IPS DF 4.7 (cell line): ENCODE data around the gene RARG.
A peak's percentile ranks its signal among the peaks of the same experiment; 100 is the strongest.

Source experiments
- DNase-seq: peaks from one replicate; pipeline ENCODE4 v3.0.0-alpha.2; 2013; ENCODE audit warnings: low spot score; ENCODE audit errors: extremely low read depth

RARG gene

DNA sequence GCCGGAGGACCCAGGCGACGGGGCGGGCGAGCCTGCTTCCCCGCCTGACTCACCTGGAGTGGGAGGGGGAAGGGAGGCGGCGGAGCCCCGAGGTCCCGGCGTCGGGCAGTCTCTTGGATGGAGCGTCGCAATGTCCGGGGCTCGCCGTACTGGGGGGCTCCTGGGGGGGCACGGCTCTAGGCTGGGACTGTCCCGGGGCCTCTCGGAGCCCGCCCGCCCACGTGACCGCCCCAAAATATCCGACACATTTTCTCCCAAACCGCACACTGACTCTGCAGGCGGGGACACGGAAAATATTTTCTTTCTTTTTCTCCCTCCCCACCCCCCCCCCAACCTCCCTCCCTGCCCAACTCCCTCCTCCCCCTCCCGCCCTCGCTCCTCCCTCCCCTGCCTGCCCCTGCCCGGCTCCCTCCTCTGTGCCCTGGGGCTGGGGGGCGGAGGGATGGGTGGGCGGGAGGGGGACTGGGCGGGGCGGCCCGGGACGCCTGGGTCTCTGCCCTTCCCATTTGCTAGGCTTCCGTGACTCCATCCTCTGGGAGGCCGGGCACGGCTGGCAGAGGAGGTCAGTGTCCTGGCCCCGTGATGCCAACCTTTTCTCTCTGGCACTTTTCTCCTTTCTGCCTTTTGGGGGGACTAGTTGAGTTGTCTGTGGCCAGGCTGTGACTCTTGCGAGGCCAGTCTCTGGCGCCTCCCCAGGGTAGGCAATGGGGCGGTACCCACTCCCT, at the start of gene RARG:
TSS of gene RARG (minus strand) at position 289 of the 725 bp plus-strand sequence. CDS start 4,664 bp downstream, outside the sequence.
- no peak for DNase-seq

DNA sequence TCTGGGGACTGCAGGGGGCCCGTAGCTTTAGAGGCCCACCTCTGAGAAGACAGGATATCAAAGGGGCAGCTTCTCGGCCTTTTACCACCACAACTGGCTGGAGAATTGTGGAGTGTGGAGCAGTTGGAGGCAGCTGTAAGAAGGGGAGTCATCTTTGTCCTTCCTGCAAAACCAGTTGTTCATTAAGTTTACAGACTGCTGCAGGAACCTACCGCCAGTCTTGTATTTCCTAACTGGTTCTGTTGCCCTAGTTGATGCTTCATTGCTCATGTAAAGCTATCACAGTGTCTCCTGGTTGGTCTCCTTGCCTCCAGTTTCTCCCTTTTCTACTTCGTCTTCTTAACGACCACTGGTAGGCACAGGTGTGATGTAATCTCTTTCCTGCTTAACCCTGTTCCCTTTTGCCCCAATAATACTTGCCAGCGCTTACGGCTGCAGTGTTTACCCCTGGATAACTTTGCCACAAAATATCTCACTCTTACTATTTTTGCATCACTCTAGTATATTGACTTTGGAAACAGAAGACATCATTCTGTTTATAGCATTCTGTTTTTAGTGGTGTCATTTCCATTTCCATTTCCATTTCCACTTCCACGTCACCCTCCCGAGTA, 48.0 kb upstream of the RARG start:
- no peak for DNase-seq

DNA sequence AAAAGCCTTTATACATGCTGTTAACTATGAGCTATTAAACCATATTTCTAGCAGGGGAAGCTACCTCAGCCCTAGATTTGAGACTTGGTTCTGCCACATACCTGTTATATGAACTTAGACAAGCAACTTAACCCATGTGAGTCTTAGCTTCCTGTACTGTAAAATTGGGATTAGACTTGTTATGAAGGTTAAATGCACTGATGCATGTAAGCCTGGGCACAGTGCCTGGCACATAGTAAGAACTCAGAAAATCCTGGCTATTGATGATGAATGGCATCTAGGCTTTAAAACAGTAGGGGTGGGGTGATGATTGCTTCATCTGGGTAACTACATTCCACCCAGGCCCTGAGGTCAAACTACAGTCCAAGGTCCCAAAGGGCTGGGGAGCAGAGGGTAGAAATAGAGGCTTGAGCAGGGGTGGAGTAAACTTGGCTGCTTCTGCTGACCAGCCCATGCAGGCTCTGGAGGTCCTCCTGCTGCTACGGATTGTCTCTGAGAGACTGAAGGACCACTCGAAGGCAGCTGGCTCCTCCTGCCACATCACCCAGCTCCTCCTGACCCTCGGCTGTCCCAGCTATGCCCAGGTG, 47.4 kb upstream of the RARG start:
- DNase-seq, result no peak

DNA sequence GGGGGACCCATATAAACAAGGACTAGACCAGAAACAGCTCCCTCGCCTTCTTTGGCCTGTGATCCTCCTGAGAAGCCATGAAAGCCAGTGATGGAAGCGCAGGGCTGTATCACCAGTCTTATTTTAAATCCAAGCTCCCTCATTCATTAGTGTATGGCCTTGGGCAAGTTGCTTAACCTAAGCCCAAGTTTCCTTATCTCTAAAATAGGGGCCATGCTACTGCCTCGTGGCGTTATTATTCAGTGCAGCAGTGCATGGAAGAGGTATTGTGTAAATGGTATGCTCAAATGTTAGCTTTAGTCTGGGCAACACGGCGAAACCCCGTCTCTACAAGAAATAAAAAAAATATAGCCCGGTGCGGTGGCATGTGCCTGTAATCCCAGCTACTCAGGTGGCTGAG, 46.0 kb upstream of the RARG start:
- no peak for DNase-seq

DNA sequence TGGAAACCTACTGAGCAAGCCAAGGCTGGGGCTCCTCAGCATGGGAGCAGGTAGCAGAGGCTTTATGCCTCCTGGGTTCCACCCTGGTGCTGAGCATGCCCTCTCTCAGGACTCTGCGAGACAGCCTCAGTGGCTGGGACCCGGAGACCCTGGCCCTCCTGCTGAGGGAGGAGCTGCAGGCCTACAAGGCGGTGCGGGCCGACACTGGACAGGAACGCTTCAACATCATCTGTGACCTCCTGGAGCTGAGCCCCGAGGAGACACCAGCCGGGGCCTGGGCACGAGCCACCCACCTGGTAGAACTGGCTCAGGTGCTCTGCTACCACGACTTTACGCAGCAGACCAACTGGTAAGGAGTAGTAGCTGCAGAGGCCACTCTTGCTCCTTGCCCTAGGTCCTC, 44.5 kb upstream of the RARG start:
- no peak for DNase-seq

GRCh38 chr12:53274445-53274844, 42.4 kb upstream of the RARG start:
- no peak for DNase-seq

- no peak for DNase-seq
These were observed 36.9 kb upstream of the RARG start for GRCh38 chr12:53268630-53269562.

DNA sequence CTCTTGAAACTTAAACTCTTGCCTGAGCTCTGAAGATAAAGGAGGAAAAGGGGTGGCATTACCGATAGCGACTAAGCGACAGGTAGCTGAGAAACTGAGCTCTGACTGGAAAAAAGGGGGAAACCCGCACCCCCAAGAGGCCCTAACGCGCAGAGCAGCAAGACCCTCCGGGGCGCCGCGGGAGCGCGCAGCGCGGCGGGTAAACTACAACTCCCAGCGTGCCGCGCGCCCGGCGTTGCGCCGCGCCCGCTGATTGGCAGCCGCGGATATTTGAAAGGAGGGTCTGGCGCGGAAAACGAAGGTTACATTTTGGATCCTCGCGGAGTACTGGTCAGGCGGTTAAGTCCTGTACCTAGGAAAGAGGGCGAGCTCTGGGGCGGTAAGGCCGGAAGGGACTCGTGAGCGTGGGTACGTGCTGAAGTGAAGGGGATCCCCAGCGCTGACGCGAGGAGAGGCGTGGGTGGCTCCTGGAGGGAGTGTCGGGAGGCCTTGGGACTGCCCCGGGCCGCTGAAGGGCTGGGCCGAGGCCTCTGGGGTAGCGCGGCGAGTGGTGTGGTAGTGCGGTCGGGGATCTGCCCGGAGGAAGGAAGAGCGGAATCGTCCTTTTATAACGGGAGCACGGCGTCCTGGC, 36.1 kb upstream of the RARG start, which contains the start of gene ESPL1:
TSS of gene ESPL1 (plus strand) at position 301 of the 631 bp plus-strand sequence. CDS start 468 bp downstream, outside the sequence.
- peak; percentile 75 for DNase-seq

GRCh38 chr12:53267306-53267998, 35.4 kb upstream of the RARG start:
- no peak for DNase-seq

- no peak for DNase-seq
These were observed 33.8 kb upstream of the RARG start for GRCh38 chr12:53265783-53266182.

- no peak for DNase-seq
These were observed 27.9 kb upstream of the RARG start for GRCh38 chr12:53259891-53260290.

GRCh38 chr12:53258541-53259539, 26.8 kb upstream of the RARG start:
- no peak for DNase-seq

DNA sequence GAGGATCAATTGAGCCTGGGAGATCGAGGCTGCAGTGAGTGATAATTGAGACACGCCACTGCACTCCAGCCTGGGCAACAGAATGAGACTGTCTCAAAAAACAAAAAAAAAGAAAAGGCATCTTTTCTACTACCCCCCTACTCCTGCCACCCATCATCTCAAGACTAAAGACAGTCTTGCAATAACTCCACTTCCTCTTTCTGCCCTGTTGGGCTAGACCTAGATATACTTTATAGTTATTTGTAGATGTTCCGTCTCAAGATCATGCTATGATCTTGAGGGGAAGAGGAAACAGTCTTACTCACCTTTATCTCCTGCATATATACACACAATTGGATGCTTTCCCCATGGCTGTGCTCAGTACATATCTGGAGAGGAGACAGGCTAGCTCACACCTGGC, 24.0 kb upstream of the RARG start:
- DNase-seq, result no peak

DNA sequence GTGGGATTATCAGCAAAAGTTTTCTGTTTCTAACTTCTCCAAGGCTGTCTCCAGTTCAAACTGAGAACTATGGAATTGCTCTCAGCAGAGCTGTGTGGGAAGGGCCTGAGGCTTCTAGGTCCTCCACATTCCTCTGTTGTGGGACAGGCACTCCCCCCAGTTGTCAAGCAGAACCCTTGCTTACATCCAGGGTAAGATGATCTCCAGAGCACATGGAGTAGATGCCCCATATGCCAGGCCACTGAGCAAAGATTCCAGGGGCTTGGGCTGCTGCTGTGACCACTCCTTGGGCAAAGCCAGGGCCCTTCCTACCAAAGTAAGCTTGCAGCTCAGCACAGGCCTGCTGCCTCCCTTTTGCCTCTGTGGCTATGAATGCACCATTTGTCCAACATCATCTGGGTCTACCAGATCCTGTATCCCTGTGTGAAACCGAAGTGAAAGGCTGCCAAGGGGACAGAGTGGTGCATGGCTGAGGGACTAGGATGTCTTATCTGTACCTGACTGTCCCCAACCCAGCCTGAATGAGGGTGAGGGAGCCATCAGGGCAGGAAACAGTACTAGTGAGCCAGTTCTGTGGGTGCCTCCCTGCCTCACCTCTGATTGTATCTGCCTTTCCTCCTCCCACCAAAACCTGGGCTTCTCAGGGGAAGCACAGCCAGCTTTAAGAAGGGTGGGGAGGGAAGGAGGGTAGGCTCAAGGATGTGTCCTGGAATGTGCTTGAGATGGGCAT, 23.0 kb upstream of the RARG start:
- DNase-seq, result no peak

GRCh38 chr12:53253298-53253697, 21.3 kb upstream of the RARG start:
- DNase-seq, result no peak

DNA sequence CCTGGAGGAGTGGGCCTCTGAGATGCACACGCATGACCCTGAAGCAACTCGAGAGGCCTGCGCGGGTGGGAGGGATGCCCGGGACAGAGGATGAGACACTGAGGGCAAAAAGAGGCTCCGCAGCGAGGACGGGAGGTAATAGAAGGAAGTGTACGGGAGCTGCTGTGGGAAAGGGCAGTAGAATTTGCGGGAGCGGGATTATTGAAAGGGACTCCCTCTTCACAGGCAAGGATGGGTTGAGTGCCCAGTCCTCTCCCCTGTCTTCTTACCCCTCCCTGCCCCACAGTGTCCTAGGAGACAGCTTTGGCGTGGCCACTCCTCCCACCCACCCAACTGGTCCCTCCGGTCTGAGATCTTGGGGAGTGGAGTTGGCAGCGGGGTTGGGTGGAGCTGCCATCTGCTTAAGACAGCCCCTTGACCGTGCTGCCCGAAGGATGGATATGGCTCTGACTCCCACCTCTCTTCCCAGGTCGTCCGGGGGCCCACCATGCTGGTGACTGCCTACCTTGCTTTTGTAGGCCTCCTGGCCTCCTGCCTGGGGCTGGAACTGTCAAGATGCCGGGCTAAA, 20.4 kb upstream of the RARG start:
- no peak for DNase-seq

DNA sequence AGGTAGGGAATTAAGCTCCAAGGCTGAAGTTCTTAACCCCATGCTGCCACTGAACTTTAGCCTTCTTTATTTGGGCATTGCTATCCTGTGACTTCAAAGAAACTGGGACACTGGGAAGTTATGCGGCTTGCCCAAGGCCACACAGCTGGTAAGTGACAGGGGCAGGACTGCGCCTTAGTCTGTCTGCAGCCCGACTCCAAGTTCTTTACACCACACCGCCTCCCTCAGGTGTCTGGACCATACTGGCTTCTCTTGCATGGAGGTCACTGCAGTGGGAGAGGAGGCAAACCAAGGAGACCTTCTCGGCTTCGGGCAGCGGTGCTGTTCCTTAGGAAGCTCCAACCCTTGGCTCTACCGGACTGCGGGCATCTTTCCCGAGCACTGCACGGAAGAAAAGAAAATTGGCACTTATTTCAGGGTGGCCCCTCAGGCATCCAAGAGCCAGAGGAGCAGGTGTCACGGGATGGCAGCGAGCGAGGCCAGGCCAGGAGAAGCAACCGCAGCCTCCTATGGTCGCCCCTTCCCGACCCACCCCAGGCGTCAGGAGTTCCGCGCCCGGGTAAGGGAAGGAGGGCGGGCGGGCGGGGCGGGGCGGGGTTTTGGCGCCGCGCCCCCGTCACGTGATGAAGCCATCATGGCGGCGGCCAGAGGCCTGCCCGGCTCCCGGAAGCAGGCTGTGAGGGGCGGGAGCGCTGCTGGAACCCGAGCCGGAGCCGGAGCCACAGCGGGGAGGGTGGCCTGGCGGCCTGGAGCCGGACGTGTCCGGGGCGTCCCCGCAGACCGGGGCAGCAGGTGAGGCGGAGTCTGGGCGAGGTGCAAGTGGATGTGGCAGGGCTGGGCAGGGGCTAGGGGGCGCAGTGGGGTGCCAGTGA, 19.7 kb upstream of the RARG start:
- no peak for DNase-seq
